ENCODE measurements around the gene CYP26B1.

GRCh38 chr2:72083751-72084583 is 63.7 kb downstream of the CYP26B1 start:
- TF ChIP-seq GATA3 (IDR thresholded peaks at IDR 0.05; ENCODE audit: low read depth, low read length) (no peak), GATA2 (IDR thresholded peaks at IDR 0.05; ENCODE audit: low read depth, low read length) (no peak)
